Myocyte (in vitro differentiated cells): Measurements from ENCODE around the gene CCDC85A. TPM values are rescaled to one million over a fixed set of nuclear protein-coding genes. Genes with fewer than 3 reads are reported as not detected.

Source experiments
- DNase-seq: peaks from one replicate; pipeline ENCODE4 v3.0.0-alpha.2; 2012; ENCODE audit warnings: low read depth
- total RNA-seq: library from RNA; depleted of rRNA; stranded (reverse); fragments of >200 nt; gene quantifications from 2 replicates; pipeline ENCODE4 v1.2.3, GENCODE V29; 2014

Gene CCDC85A
- total RNA-seq, 1 donor from 2014 or later, result 2.1 TPM

DNA sequence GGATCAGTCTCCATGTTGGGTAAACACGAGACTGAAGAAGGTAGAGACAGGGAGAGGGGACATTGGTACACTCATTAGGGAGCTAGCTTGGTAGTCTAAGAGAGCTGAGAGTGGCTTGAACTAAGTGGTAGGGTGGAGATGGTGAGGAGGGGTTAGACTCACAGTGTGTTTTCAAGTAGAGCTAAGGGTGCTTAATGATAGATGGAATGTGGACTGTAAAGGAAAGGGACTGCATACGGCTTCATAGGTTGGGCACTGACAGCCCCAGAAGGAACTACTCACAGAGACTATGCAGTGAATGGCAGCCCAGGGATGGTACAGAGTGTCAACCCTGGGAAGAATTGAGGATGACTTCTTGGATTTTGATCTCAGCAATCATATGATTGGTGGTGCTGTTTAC is 178.1 kb downstream of the CCDC85A start:
- no peak for DNase-seq

DNA sequence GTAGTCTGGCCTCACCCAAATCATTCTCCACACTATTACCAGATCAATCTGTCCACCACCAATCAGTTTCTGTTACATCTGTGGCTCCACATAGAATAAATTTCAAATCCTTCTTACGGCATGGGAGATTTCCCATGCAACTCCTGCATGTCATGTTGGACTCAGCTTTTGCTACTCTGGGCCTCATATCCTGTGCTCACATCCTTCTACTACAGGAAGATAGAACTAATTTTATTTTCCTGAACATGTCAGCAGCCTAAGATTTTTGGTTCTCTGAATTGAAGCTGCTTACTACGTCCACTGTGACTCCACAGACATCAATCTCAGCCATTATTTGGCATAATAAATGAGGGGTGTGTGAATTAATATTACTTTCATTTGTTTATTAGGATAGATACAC is 181.1 kb downstream of the CCDC85A start:
- no peak for DNase-seq

DNA sequence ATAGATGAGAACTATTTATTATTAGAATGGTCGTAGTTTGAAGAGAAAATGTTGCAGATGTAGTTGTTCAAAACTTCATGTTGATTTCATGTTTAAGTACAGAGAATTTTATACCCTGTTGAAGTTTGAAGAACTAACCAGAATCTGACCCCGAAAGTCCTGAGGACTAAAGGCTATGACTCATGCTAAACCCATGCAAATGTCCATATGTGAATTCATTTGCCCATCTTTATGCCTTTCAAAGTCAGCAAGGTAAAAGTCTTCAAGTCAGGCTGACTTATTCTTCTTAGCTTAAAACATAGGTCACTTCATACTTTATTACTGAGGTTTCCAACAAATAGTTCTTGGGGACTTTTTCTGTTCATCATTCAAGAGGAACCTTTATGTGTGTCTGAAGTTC is 185.5 kb downstream of the CCDC85A start:
- no peak for DNase-seq

DNA sequence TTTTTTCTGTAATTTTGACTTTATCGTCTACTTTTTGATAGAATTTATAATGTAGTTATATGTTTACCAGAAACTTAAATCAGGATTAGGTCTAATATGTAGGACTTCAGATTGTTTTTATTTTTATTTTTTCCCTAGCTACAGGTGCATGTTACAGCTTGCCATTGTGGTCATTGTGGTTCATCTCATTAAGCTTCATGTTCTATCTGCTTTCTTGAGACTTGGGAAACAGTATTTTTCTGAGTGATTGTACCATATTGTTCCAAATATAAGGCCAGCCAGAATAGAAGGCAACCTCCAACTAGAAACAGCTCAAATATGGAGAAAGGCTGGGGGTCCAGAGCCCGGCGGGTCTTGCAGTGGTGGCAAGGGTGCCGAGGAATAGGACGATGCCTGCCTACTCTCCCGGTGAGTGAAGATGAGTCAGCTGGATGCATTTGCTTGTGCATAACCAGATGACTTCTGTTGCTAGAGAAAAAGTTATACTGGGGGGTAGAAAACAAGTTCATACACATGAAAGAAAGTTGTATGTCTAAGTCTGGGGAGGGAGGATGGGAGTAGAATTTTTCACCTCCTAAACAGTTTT is 188.4 kb downstream of the CCDC85A start:
- DNase-seq, result peak; percentile 37

DNA sequence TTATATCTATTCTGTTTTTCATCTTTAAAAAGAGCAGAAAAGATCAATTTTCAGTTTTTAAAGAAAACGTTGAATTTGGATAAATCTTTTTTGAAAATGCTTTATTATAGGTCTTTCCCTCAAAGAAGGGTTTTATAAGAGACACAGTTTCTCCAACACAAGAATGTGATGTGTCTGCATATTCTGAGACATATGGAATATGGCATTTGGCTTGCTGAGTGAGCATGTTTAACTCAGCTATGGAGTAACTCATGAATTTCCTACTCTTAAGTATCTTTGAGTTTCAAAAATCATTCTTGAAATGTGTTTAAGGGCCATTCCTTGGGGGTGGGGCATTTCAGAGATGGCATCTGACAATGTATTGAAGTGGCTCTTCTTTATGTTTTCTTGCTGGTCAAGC is 191.5 kb downstream of the CCDC85A start:
- DNase-seq, result no peak

DNA sequence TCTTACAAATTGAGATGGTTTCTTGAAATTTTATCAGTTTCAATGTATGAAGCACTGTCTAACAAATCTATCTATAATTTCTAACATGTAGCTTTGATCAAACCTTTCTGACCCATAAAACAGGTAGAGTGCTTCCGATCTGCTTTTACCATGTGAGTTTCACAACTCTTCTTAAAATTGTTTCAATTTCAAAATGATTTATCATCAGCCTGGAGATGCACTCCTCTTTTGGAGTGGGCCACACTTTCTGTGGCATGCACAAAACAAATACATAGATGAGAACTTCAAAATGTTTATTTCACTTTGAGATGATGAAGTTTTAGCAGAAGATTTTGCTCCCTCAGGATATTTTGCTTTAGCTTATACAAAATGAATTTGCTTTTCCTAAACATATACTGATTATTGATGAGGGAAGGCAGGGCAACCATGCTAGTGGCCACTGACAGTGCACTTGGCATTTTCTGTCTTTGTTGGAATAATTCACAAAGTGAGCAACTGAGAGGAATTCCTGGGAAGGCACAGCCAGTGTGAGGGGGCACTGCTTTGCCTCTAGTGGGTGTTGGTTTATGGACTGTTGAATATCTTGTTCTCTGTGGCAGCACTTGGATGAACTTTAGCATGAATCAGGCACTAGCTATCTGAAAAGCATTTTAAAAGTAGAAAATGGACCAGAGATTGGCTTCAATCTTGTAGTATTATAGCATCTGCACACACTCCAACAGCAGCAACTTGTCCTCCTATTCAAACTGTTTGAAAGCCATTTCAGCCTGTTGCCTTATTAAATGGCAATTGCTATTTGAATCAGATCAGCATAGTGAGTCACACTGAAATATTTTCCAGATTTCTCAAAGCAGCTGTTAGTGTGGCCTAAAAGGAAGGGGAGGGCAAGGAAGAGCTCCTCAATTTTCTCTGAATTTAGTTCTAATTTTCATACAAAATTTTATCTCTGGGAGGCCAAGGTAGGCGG is 193.2 kb downstream of the CCDC85A start:
- DNase-seq, result peak; percentile 65

DNA sequence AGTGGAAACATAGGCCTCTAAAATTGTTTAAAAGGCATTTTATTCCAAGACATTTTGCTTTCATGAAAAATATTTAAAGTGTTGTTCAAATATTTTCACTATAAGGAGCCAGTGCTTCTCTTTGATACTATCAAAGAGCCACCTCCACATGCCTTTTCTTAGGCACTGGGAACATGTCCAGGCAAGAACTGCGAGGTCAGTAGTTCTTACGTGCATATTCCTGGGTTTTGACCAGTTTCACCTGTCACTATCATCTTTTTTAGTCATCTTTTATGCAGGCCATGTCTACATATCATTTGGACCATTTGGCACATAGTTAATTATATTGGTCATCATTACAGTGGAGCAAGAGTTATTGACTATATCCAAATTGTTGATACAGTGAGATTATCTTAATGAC is 195.3 kb downstream of the CCDC85A start:
- peak; percentile 2 for DNase-seq

DNA sequence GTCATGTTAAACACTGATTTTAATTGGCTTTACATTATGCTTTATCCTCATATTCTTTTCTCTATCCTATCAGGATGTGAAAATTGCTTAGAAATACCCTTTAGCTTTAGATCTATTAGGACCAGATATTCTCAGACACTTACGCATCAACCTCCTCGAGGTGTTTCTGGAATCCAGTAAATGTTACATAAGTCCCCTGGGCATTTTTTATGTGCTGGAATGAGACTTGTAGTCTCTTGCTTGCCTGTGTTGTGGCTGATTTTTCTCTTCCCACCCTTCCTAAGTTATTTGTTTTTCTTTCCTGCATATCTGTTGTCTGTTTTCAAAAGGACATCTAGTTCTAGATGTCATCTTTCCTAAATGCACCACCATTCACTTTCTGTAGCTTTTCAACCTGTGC is 197.1 kb downstream of the CCDC85A start:
- no peak for DNase-seq

DNA sequence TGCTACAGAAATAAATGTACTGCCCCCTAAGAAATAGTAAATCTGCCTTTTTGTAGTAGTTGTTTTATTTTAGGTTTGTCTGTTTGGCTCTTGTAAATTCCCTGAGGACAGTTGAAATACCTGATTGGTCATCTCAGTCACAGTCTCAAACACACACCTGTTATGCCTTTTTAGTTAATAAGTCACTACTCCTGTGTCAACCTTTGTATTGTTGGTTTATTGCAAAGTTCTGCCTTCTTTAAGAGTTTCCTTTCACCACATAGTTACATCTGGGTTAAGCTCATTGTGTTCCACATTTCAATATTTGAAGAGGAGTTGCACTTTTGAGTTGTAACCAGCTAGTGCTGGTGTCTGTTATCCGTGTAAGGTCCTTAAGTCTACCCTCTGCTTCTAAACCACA is 198.7 kb downstream of the CCDC85A start:
- DNase-seq, result no peak

DNA sequence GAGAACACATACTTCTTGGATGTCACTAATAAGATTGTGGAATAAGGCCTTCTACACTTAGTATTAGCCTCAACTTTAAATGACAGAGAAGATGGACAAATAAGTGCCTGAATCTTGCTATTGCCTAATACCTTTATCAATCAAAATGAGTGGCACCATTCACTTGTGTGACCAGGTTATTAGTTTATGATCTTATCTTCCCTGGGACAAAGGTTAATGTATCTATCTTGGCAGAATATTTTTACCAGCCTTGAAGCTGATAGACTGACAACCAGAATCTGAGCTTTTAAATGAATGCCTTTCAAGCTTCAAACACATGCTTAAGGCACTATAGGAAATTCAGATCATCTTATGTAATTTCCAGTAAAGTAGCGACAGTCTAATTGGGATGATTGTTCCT is 202.9 kb downstream of the CCDC85A start:
- DNase-seq, result no peak

DNA sequence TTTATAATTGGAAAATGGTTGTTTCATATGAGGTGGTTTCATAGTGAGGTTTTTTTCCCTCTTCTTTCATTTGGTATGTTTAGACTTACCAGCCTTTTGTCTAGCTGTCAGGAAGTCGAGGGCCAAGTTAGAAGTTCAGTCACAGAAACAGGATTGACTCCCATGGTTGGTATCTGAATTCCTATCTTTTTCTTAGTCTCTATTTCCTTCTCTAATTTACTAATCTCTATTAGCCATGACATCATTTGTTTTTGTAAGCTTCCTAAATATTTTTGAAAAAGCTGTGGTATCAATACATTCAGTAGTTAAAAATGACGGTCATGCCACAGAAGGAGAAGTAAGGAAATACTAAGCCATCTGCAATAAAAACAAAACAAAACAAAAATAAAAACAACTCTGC is 206.9 kb downstream of the CCDC85A start:
- DNase-seq, result no peak

DNA sequence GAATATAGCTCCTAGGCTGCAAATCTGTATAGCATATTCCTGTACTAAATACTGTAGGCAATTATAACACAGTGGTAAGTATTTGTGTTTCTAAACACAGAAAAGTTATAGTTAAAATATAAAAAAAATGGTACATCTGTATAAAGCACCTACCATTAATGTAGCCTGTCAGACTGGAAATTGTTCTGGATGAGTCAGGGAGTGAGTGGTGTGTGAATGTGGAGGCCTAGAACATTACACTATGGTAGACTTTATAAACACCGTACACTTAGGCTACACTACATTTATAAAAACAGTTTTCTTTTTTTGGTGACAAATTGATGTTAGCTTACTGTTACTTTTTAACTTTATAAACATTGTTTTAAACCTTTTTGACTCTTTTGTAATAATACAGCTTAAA is 226.3 kb downstream of the CCDC85A start:
- DNase-seq, result no peak

DNA sequence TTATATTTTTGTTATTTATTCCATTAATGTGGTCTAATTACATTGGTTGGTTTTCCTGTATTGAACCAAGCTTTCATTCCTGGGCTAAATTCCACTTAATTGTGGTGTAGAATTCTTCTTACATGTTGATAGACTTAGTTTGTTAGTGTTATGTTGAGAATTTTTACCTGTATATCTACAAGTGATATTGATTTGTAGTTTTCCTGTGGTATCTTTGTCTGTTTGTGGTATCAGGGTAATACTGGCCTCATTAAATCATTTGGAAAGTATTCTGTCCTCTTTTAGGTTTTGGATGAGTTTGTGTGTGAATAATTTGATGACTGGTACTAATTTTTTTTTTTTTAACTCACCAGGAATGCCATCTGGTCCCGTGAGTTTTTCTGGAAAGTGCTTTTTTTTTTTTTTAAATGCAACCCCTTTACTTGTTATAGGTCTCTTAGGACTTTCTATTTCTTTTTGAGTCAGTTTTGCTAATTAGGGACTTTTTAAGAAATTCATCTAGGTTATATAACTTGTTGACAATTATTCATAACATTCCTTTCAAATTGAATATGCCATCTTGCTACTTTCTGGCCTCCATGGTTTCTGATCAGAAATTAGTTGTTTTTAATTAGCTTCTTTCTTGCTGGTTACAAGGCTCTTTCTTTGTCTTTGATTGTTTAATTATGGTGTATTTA is 232.8 kb downstream of the CCDC85A start:
- DNase-seq, result no peak
